A549 treated with dexamethasone at 1 μM for 4 hours (cell line): ENCODE measurements around the gene CMC1. TPM values are rescaled to one million over a fixed set of nuclear protein-coding genes. Genes with fewer than 3 reads are reported as not detected.

ENCODE experiments used
- total RNA-seq: library from RNA; stranded (reverse); fragments of 200-300 nt; extraction: Qiagen RNA extraction; gene quantifications from 5 replicates; pipeline ENCODE4 v1.2.3, GENCODE V29; 2022

CMC1 gene, protein sequence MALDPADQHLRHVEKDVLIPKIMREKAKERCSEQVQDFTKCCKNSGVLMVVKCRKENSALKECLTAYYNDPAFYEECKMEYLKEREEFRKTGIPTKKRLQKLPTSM
- 41.5 to 45.6 TPM (median 43.2 TPM) in 5 replicates for total RNA-seq

DNA sequence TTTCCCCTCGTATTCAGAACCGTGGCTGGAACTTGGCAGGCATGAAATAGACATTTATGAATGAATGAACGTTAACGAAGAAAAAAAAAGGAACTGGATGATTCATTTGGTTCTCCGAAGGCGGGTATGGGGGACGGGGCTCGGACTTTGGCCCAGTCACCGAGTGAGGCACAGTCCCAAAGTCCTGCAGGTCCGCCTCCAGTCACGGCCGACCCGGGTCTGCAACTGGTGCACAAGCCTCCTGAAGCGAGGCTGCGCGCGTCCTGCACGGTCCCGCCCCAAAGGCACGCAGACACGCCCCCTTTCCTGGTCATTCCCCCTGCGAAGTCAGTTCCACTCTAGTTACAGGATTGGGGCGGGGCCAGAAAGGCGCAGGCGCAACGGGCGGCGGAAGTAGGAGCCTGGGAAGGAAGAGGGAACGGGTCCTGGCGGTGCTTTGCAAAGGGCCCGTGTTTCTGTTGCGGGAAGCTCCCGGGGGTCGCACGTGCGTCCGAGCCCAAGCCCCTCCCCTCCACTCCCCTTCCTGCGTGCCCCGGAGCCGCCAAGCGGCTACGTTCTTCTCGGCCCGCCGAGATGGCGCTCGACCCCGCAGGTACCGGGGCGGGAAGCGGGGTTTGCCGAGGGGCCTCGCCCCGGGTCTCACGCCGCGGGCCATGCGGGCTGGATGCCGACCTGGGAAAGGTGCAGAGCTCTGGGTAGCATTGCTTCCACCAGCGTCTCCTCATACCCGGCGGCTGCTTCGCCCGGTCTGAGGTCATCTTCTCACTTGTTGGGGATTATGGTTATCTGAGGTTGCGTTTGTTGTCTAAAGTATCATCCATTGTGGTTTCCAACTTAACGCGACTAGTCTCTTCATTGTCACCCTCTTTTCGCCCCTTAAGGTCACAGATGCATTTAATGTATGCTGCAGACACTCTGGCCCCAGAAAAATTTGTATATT lies at the start of gene CMC1:
Gene CMC1 (plus strand): TSS at position 399 of the 940 bp plus-strand sequence. CDS start 175 bp downstream, at position 574.

DNA sequence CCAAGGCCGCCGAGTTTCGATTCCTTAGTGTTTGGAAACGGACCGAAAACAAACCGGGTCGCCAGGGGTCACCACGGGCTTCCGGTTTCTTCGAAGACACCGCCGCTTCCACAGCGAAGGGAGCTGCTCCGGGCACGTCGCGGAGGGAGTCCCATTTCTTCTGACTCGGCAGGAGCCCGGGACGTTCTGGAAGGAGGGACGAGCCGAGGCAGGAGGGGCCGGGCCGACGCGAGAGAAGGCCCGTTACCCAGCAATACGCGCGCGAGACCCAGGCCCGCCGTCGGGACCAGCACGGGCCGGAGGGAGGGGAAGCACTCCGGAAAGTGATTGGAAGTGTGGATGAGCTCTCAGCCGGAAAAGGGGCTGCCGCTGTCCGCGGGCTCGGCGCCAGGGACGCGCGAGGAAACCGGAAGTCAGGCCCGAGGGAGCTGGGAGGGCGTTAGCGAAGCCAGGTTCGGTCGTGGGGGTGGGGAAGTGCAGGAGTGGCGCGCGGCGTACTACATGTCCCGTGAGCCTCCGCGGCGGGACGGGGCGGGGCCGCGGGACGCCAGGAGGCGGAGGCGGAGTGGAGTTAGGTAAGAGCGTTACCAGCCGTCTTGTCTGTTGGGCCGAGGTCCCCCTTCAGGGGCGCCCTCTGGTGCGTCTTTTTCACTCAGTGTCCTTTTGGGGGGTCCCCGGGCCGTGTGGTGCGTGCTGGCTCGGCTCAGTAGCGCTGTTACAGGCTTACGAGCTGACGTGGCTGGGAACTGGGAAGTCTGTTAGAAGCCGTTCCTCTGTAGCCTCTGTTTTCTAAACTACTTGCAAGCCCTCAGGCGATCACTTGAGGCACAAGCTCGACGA lies 107.4 kb downstream of the CMC1 start, which contains the start of the genes AZI2 and ZCWPW2:
Gene AZI2 (minus strand): TSS at position 196 of the 840 bp plus-strand sequence. CDS start 8,207 bp downstream, outside the sequence.
Gene ZCWPW2 (plus strand): TSS at position 93 of the 840 bp plus-strand sequence. CDS start 64,348 bp downstream, outside the sequence.

Other genes with a start within 250 kb of the CMC1 start
- gene ZCWPW2, start 107.1 kb downstream of the CMC1 start, total RNA-seq = not detected in 5 replicates
- 39.8 to 50.1 TPM (median 44.0 TPM) in 5 replicates for gene AZI2, start 107.2 kb downstream of the CMC1 start, total RNA-seq